OCI-LY3 (cell line): ENCODE results near the gene SMARCA4.

Experiments used
- CTCF ChIP-seq: fragments of 200-600, 300-600 bp; sonication (generic); IDR thresholded peaks from 2 replicates; pipeline ENCODE4 v1.5.1; 2014; ENCODE audit warnings: antibody characterized with exemption, low read length, low read depth
- EZH2phosphoT487 ChIP-seq: fragments of 200-600 bp; shearing (Covaris generic); IDR thresholded peaks from 2 replicates; pipeline ENCODE4 v1.6.1; 2018; ENCODE audit warnings: antibody characterized with exemption, mixed run types, low read depth

DNA sequence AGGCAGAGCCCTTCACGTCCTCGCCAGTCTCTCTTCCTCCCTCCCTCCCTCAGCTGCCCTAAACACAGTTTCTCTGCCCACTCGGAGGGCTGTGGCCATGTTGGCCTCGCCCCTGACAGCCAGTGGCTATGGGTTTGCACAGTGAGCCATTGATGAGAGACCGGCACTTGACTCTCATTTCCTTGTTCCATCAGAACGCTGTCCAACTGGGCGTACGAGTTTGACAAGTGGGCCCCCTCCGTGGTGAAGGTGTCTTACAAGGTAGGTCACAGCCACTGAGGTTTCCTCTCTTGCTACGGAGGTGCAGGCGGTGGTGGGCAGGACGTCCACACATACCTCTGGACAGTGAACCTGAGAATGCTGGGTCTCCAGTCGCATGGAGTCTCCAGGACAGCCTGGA is 57.9 kb downstream of the SMARCA4 start:
- TF ChIP-seq CTCF, result no peak
- no peak for TF ChIP-seq EZH2phosphoT487
